Heart left ventricle (tissue), 16 donors: ENCODE data around the gene ERBB4. TPM values are rescaled to one million over a fixed set of nuclear protein-coding genes. Genes with fewer than 3 reads are reported as not detected.

Experiments
- ATAC-seq, 4 donors: fragments of 200-7000 bp; cut with Tn5 transposase; one replicate each; pipeline ENCODE4 v1.9.1; 2020 to 2022; ENCODE audit warnings: moderate library complexity in 4 of 4, mild to moderate bottlenecking in 3 of 4, moderate number of reproducible peaks in 1 of 4
- DNase-seq, 5 donors: peaks; one replicate each; pipeline ENCODE4 v3.0.0-alpha.2; 2020
- H3K27ac ChIP-seq, 12 donors: fragments of 200-600 bp; sonication (generic) in 4 of 12; one replicate each; pipeline versions ENCODE4 v1.5.0 to v1.8.0; 2016 to 2022; ENCODE audit warnings: mild to moderate bottlenecking in 2 of 12
- H3K27me3 ChIP-seq, 9 donors: fragments of 200-600 bp; sonication (generic) in 2 of 9; one replicate each; pipeline versions ENCODE4 v1.5.1 to v1.8.0; 2016 to 2022; ENCODE audit warnings: mild to moderate bottlenecking in 3 of 9
- H3K36me3 ChIP-seq, 9 donors: fragments of 200-600 bp; sonication (generic) in 2 of 9; one replicate each; pipeline versions ENCODE4 v1.5.0 to v1.8.0; 2018 to 2022; ENCODE audit warnings: mild to moderate bottlenecking in 2 of 9
- H3K4me1 ChIP-seq, 12 donors: fragments of 200-600 bp; sonication (generic) in 4 of 12; one replicate each; pipeline versions ENCODE4 v1.5.0 to v1.8.0; 2016 to 2022; ENCODE audit warnings: mild to moderate bottlenecking in 3 of 12
- H3K4me3 ChIP-seq, 12 donors: fragments of 200-600 bp; sonication (generic) in 4 of 12; one replicate each; pipeline versions ENCODE4 v1.5.0 to v1.8.0; 2017 to 2022; ENCODE audit warnings: mild to moderate bottlenecking in 9 of 12, moderate library complexity in 4 of 12
- H3K9me3 ChIP-seq, 12 donors: fragments of 200-600 bp; sonication (generic) in 4 of 12; one replicate each; pipeline versions ENCODE4 v1.5.0 to v1.8.0; 2016 to 2022; ENCODE audit warnings: mild to moderate bottlenecking in 1 of 12
- CTCF ChIP-seq, 12 donors: fragments of 200-600 bp; sonication (generic) in 4 of 12; IDR thresholded peaks; one replicate each; pipeline versions ENCODE4 v1.5.0 to v1.8.0; 2018 to 2022; ENCODE audit warnings: antibody characterized with exemption in 12 of 12, mild to moderate bottlenecking in 5 of 12
- POLR2A ChIP-seq, 2 donors: fragments of 450-650 bp; IDR thresholded peaks; one replicate each; pipeline ENCODE4 v1.6.1; 2017; ENCODE audit warnings: antibody characterized with exemption in 2 of 2, mild to moderate bottlenecking in 2 of 2, moderate library complexity in 2 of 2
- WGBS, 4 donors: extraction: QIAGEN DNeasy Blood & Tissue Kit in 2 of 4; methylation state at CpG; one replicate each; pipeline versions ENCODE4 v1.1.5 to v1.1.7; 2013 to 2018; 5-methylcytosine and 5-hydroxymethylcytosine counted together
- intact Hi-C, 10 donors: fragments of 100-400 bp; cut with DNase I; formaldehyde crosslinking; loops; one replicate each; pipeline versions ENCODE4 v1.11.1 to v1.14.2; 2022
- polyA plus RNA-seq, 2 donors: library from polyadenylated mRNA; stranded (reverse); fragments of 200-250 nt; gene quantifications; one replicate each; pipeline ENCODE4 v1.2.3, GENCODE V29; 2013
- total RNA-seq, 9 donors: library from RNA; depleted of rRNA in 2 of 9; stranded (reverse); fragments of >200 nt in 2 of 9; fragmentation: NEBNext Ultra II Directional in 3 of 9; extraction: Animal tissue kit (Norgen Biotek cat#: 25700) in 3 of 9; gene quantifications; one replicate each; pipeline versions ENCODE4 v1.1.0 to v1.2.4, GENCODE V29; 2016 to 2023
- donor health status: ischemic (EF 13 %, LVEDD 7.1; RV severe dilation, severe dysfunction).
- donor health status: healthy with polysubstance abuse.
- donor health status: DM: no; HTN: yes; CAD: no.
- donor health status: DM: no; HTN: no; CAD: no.
- donor health status: ischemic (EF 25% LVEDD 6.9; RV normal size, moderate dysfunction).
- donor health status: ischemic (EF 25% LVEDD 5.7; RV mildly dilated, moderate dysfunction).
- donor health status: healthy.
- donor health status: DM: yes; HTN: yes; CAD: no.
- donor health status: ischemic (EF 35%, LVEDD 5.7; RV mildly dilated, moderate dysfunction).
- donor health status: nonischemic (EF 11% LVEDD 7.7; RV severe dilation, severe dysfunction).
- donor health status: DM: yes; HTN: yes; CAD: no.
- donor health status: PGD.
- donor health status: ischemic (EF 29% LVEDD 5.4; RV normal size, mild dysfunction).
- donor health status: nonischemic (EF 23%, LVEDD 6.1; RV moderate dilation, normal function).

ERBB4 gene
- total and polyA plus RNA-seq, 11 donors = 1.3 to 29.5 (median 11.7) TPM

- TF ChIP-seq CTCF (IDR thresholded peaks at IDR 0.05) = no peak
- Histone ChIP-seq H3K4me3 (no peak overlapping the region), H3K36me3 (no peaks in the 10 kb centered on the region), H3K27me3 (no peaks in the 10 kb centered on the region), H3K9me3 (no peaks in the 10 kb centered on the region), H3K27ac (no peak overlapping the region), H3K4me1 (no peaks in the 10 kb centered on the region)
- WGBS, 4 donors = 68 to 77% (median 73%) methylated on average over 3 of the region's 3 CpGs
- no peak for ATAC-seq
- DNase-seq = no peak
- intact Hi-C loops = no loop called here
These were observed 1059.0 kb downstream of the ERBB4 start for GRCh38 chr2:211479536-211480150.

DNA sequence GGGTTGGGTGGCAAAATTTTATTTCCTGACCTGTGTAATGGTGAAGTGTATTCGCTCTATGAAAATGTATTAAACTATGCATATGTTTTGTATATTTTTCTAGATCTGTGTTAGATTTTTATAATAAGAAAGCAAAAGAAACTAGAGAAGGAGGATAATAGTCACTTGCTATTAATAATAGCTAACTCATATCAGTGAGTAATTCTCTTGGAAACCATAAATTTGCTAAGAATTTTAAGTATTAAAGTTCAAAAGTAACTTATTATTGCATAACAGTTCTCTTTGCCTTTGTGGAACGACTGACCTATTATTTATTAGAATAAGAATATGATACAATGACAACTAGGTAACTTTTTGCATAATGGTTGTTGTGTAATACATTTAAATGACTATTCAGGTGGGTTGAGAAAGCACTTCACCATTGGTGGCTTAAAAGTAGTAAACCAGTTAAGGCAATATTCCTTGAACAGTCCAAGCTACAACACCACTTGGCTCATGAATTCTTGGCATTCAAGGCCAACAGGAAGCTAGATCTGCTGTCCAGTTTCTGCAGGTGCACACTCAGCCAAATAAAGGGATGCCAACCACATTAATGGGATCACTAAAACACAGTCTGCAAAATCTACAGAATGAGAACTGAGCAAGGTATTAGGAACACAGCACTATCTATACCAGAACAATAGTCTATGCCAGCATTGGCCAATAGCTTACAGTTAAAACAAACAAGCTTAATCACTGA, 1060.9 kb downstream of the ERBB4 start:
- intact Hi-C loops = no loop called here
- no peak for TF ChIP-seq CTCF (IDR thresholded peaks at IDR 0.05)
- TF ChIP-seq POLR2A (IDR thresholded peaks at IDR 0.05) = no peak
- Histone ChIP-seq H3K4me1 (no peaks in the 10 kb centered on the region), H3K4me3 (no peak overlapping the region), H3K36me3 (no peaks in the 10 kb centered on the region), H3K9me3 (no peaks in the 10 kb centered on the region), H3K27ac (no peak overlapping the region), H3K27me3 (no peaks in the 10 kb centered on the region)
- ATAC-seq (no peak), DNase-seq (no peak)
- WGBS, 4 donors = 71 to 79% (median 75%) methylated on average over 2 of the region's 2 CpGs

- Histone ChIP-seq H3K36me3 (no peaks in the 10 kb centered on the region), H3K27me3 (no peaks in the 10 kb centered on the region), H3K9me3 (no peaks in the 10 kb centered on the region), H3K4me1 (no peaks in the 10 kb centered on the region), H3K27ac (no peak overlapping the region), H3K4me3 (no peak overlapping the region)
- DNase-seq (no peak), ATAC-seq (no peak)
- no peak for TF ChIP-seq CTCF (IDR thresholded peaks at IDR 0.05)
- no peak for TF ChIP-seq POLR2A (IDR thresholded peaks at IDR 0.05)
- intact Hi-C loops = no loop called here
These were observed 1065.5 kb downstream of the ERBB4 start for GRCh38 chr2:211473116-211473515.

GRCh38 chr2:211469664-211470059, 1068.9 kb downstream of the ERBB4 start:
- H3K36me3 ChIP-seq = no peaks in the 10 kb centered on the region
- DNase-seq (no peak), ATAC-seq (no peak)
- WGBS, 4 donors = 78 to 88% (median 81%) methylated on average over 3 of the region's 3 CpGs
- H3K9me3 ChIP-seq = no peaks in the 10 kb centered on the region
- H3K4me3 ChIP-seq = no peak overlapping the region
- no peaks in the 10 kb centered on the region for H3K4me1 ChIP-seq
- no peak for TF ChIP-seq CTCF (IDR thresholded peaks at IDR 0.05)
- TF ChIP-seq POLR2A (IDR thresholded peaks at IDR 0.05) = no peak
- H3K27ac ChIP-seq = no peak overlapping the region
- intact Hi-C loops = no loop called here
- no peaks in the 10 kb centered on the region for H3K27me3 ChIP-seq
